Osteoblast (primary cell): ENCODE data around the gene SNRPB. TPM values are rescaled to one million over a fixed set of nuclear protein-coding genes. Genes with fewer than 3 reads are reported as not detected.

Experiments
- DNase-seq: peaks from one replicate; pipeline ENCODE4 v3.0.0; 2011; ENCODE audit warnings: low spot score, mixed read lengths; ENCODE audit not compliant: insufficient read length; ENCODE audit errors: missing footprints
- H2AFZ ChIP-seq: 2 replicates; pipeline ENCODE4 v1.6.0; 2011; ENCODE audit warnings: mild to moderate bottlenecking, low read length
- H3K27ac ChIP-seq: 2 replicates; pipeline ENCODE4 v1.5.1; 2011; ENCODE audit warnings: mild to moderate bottlenecking, low read depth, low read length, moderate library complexity
- H3K27me3 ChIP-seq: 2 replicates; pipeline ENCODE4 v1.6.0; 2012; ENCODE audit warnings: mild to moderate bottlenecking, control low read depth, inconsistent platforms, low read length, moderate library complexity; ENCODE audit not compliant: insufficient read depth
- H3K36me3 ChIP-seq: 2 replicates; pipeline ENCODE4 v1.5.1; 2011; ENCODE audit warnings: mild to moderate bottlenecking, low read length, control low read depth, moderate library complexity; ENCODE audit not compliant: insufficient read depth
- H3K4me1 ChIP-seq: 2 replicates; pipeline ENCODE4 v1.5.1; 2011; ENCODE audit warnings: mild to moderate bottlenecking, low read length, control low read depth, moderate library complexity; ENCODE audit not compliant: insufficient read depth
- H3K4me2 ChIP-seq: 2 replicates; pipeline ENCODE4 v1.6.0; 2011; ENCODE audit warnings: mild to moderate bottlenecking, low read length; ENCODE audit not compliant: insufficient read depth
- H3K4me3 ChIP-seq: fragments of 200-600 bp; sonication (generic); 3 replicates; pipeline ENCODE4 v1.5.1; 2012; ENCODE audit warnings: mild to moderate bottlenecking, low read length, inconsistent platforms; ENCODE audit not compliant: insufficient read depth
- H3K79me2 ChIP-seq: 2 replicates; pipeline ENCODE4 v1.6.0; 2012; ENCODE audit warnings: mild to moderate bottlenecking, low read length, control low read depth, inconsistent platforms; ENCODE audit not compliant: insufficient read depth
- H3K9me3 ChIP-seq: 2 replicates; pipeline ENCODE4 v1.5.1; 2011; ENCODE audit warnings: low read depth, low read length, control low read depth
- H4K20me1 ChIP-seq: 2 replicates; pipeline ENCODE4 v1.6.0; 2012; ENCODE audit warnings: mild to moderate bottlenecking, low read length, control low read depth; ENCODE audit not compliant: insufficient read depth
- CTCF ChIP-seq: IDR thresholded peaks from 2 replicates; pipeline ENCODE4 v1.5.1; 2011; ENCODE audit warnings: mild to moderate bottlenecking, low read depth, low read length, moderate library complexity; ENCODE audit errors: extremely low read depth
- small RNA-seq: library from RNA; depleted of rRNA; stranded (forward); fragments of <200 nt; gene quantifications from one replicate; pipeline ENCODE3, GENCODE V24; 2012
- total RNA-seq: library from RNA; depleted of rRNA; stranded (reverse); fragments of >200 nt; gene quantifications from 2 replicates; pipeline ENCODE4 v1.2.3, GENCODE V29; 2012

The SNRPB gene
- total RNA-seq, 1 donor, result 109 TPM

- no peak for TF ChIP-seq CTCF
Observed at GRCh38 chr20:2420510-2420909, 50.1 kb downstream of the SNRPB start.

GRCh38 chr20:2418388-2418787, 52.2 kb downstream of the SNRPB start:
- no peak overlapping the region for H3K4me2 ChIP-seq
- no peaks in the 10 kb centered on the region for H4K20me1 ChIP-seq
- H3K9me3 ChIP-seq, result no peaks in the 10 kb centered on the region
- no peak overlapping the region for H2AFZ ChIP-seq
- no peak for DNase-seq
- no peak overlapping the region for H3K27ac ChIP-seq
- peaks cover 29% of the 10 kb centered on the region for H3K27me3 ChIP-seq
- no peaks in the 10 kb centered on the region for H3K36me3 ChIP-seq
- H3K4me3 ChIP-seq, result no peak overlapping the region
- H3K4me1 ChIP-seq, result no peaks in the 10 kb centered on the region
- no peak for TF ChIP-seq CTCF
- no peaks in the 10 kb centered on the region for H3K79me2 ChIP-seq

More at GRCh38 chr20:2420510-2420909, 50.1 kb downstream of the SNRPB start:
- peaks cover 22% of the 10 kb centered on the region for H3K27me3 ChIP-seq
- no peaks in the 10 kb centered on the region for H3K9me3 ChIP-seq
- no peaks in the 10 kb centered on the region for H3K36me3 ChIP-seq
- H4K20me1 ChIP-seq, result no peaks in the 10 kb centered on the region
- H2AFZ ChIP-seq, result no peak overlapping the region
- H3K4me1 ChIP-seq, result no peaks in the 10 kb centered on the region
- no peak overlapping the region for H3K27ac ChIP-seq
- H3K79me2 ChIP-seq, result no peaks in the 10 kb centered on the region
- no peak for DNase-seq
- H3K4me2 ChIP-seq, result no peak overlapping the region
- H3K4me3 ChIP-seq, result no peak overlapping the region

- Histone ChIP-seq H3K27ac (no peak overlapping the region), H3K9me3 (no peaks in the 10 kb centered on the region), H2AFZ (no peak overlapping the region), H3K27me3 (peaks cover 27% of the 10 kb centered on the region), H3K79me2 (no peaks in the 10 kb centered on the region), H3K4me1 (no peaks in the 10 kb centered on the region), H3K36me3 (no peaks in the 10 kb centered on the region), H3K4me2 (no peak overlapping the region), H3K4me3 (no peak overlapping the region), H4K20me1 (no peaks in the 10 kb centered on the region)
- no peak for DNase-seq
- no peak for TF ChIP-seq CTCF
Observed at GRCh38 chr20:2417213-2417541, 53.4 kb downstream of the SNRPB start.

GRCh38 chr20:2416541-2417212, 53.9 kb downstream of the SNRPB start:
- no peak for TF ChIP-seq CTCF
- Histone ChIP-seq H3K4me2 (no peak overlapping the region), H3K79me2 (no peaks in the 10 kb centered on the region), H2AFZ (no peak overlapping the region), H3K4me1 (no peaks in the 10 kb centered on the region), H3K27me3 (peaks cover 27% of the 10 kb centered on the region), H3K4me3 (no peak overlapping the region), H3K9me3 (no peaks in the 10 kb centered on the region), H3K36me3 (no peaks in the 10 kb centered on the region), H4K20me1 (no peaks in the 10 kb centered on the region), H3K27ac (no peak overlapping the region)
- DNase-seq, result no peak

Small RNAs within 50 kb of the gene (small RNA-seq; reads per million reads assigned to genes)
- not detected for gene RF00019

Other genes with a start within 250 kb of the SNRPB start
- not detected in 2 replicates for gene TGM3, start 174.8 kb downstream of the SNRPB start, total RNA-seq
- not detected in 2 replicates for gene TGM6, start 89.9 kb downstream of the SNRPB start, total RNA-seq
- 6.9 and 12.7 TPM in 2 replicates for gene ZNF343, start 38.1 kb upstream of the SNRPB start, total RNA-seq
- not detected in 2 replicates for gene TMC2, start 65.8 kb upstream of the SNRPB start, total RNA-seq
- 86.0 and 91.2 TPM in 2 replicates for gene NOP56, start 181.8 kb upstream of the SNRPB start, total RNA-seq
- 67.5 and 71.7 TPM in 2 replicates for gene IDH3B, start 193.4 kb upstream of the SNRPB start, total RNA-seq
- under 0.01 and 0.29 TPM in 2 replicates for gene EBF4, start 222.0 kb upstream of the SNRPB start, total RNA-seq